ENCODE results near the gene NKTR. TPM values are rescaled to one million over a fixed set of nuclear protein-coding genes. Genes with fewer than 3 reads are reported as not detected.

Gene NKTR
- polyA plus RNA-seq, 4 donors: 52.4 to 201 (median 108) TPM

DNA sequence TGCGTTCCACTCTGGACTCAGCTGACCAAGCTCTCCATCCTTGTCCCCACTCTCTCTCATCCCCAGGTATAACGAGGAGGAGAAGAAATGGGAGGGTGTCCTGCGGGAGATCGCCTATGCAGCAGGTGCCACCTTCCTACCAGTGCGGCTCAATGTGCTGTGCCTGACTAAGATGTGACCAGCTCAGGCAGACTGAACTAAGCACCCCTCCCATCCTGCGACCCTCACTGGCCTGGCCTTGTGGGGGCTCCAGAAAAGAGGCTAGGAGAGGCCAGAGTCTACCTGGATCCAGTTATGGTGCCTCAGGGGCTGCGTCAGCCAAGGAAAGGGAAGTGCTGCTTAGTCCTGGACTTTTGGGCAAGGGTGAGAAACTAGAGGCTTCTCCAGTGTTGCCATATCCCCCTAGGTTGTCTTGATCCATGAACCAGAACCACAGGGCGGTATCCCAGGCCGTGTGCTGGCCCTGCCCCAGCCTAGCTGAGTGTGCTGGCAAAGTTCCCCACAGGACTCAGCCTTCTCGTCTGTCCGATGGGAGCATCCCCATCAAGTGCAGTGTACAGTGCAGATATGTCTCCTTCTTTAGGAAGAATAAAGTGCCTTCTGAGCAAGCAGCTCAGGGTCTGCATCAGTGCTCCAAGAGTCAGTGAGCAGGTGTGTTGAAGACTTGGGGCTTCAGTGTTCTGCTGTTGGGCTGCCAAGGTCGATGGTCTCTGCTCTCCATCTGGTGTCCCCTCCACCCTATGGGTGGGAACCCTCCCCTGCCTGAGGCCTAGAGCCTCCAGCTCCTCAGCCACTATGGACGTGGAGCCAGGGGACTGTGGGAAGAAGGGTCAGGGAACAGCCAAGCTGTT, 91.6 kb downstream of the NKTR start:
- DNase-seq (ENCODE audit: low read depth in 4 of 4, low spot score in 2 of 4): no peak

DNA sequence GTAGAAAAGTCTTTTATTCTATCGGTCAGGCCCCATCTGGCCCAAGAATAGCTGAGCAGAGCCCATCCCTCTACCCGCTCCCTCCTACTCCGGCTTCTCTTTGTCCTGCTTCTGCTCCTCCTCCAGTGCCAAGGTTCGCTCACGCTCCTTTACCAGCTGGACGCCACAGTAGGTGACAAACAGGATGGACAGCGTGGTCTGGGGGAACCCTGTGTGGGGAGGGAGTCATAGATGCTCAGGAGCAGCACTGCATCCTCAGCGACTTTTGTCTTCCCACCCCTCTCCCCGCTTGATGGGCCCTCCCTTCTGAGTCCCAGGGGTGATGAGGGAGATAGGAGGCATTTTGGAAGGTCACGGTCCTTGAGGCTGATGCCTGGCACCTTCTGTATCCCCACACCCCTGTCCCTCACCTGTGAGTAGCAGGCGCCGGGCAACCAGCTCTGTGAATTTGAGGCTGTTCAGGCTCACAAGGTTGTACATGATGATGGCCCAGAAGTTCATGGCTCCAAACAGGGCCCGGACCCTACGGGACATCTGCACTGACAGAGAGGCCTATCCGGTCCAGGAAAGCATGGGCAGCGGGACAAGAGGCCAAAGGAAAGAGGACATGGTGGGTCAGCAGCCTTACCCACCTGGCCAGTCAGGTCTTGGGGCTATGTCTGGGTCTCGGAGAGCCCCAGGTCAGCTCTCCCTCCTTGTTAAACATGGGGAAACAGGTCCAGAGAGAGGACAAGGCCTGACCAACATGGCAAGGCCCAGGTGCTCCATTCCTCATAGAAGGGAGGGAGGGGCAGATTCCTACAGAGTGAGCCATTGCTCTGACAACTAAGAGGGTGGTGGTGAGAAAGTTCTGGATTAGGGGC, 92.4 kb downstream of the NKTR start:
- DNase-seq (ENCODE audit: low read depth in 4 of 4, low spot score in 2 of 4): no peak

DNA sequence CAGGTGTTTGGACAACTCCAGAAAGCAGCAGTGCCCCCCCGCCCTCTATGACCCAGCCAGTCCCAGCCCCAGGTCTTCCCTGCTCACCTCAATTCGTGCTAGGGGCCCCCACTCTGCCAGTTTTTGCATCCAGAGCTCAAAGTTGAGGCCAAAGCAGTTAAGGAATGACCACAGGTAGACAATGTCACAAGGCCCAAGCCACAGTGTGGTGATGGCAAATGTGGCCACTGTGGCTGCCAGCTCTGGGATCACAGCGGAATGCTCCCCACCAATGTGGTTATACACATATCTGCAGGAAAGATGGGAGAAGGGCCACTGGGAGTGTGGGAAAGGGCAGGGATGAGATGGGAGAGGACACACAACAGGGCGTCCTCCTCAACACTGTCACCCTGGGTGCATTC, 93.0 kb downstream of the NKTR start:
- no peak for DNase-seq (ENCODE audit: low read depth in 4 of 4, low spot score in 2 of 4)

GRCh38 chr3:42694366-42694765, 93.9 kb downstream of the NKTR start:
- no peak for DNase-seq (ENCODE audit: low read depth in 4 of 4, low spot score in 2 of 4)

DNA sequence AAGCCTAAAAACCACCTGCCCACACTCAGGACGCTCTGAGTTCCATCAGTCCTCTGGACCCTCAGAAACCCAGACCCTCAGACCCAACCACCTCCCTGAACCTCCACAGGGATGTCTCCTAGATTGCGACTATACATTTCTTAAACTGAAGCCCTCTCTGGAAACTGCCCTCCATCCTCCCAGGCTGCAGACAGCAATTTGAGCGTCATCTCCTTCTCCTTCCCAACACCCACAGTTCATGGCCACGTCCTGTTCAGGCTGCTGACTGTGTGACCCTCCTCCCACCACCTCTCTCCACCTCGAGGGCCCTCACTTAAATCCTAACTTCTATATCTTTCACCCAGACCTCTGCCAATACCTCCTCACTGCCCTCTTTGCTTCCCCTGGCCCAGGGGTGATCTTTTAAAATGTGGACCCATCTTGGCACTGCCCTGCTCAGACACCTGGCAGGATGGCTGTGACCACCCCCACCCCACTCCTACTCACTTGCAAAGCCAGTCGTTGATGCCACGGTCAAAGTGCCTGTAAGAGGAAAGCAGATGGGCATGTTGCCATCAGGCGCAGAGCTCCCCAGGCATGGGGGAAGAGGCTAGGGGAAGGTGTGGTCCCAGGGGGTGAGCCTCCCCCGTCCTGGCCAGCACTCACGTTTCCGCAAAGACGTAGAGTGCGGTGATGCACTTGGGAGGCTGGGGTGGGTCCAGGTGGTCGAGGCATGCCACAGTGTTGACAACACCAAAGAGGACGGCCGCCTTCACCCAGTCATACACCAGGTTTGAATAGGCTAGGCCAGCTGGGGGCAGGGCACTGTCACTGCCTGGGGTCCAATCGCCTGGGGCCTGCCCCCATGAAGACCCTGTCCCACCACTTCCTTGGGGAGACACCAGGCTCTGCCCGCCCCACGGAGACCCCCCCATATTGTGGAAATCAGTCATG, 96.1 kb downstream of the NKTR start:
- no peak for DNase-seq (ENCODE audit: low read depth in 4 of 4, low spot score in 2 of 4)

GRCh38 chr3:42697289-42698051, 97.0 kb downstream of the NKTR start:
- DNase-seq (ENCODE audit: low read depth in 4 of 4, low spot score in 2 of 4): no peak

Other genes starting within 250 kb of the NKTR start
- not detected for gene LYZL4, start 190.1 kb upstream of the NKTR start, polyA plus RNA-seq (ENCODE audit: insufficient read length in 4 of 4)
- gene VIPR1, start 98.0 kb upstream of the NKTR start, polyA plus RNA-seq (ENCODE audit: insufficient read length in 4 of 4): 1 to 10 TPM; 1.1 to 2.7 (median 1.6) TPM
- gene SEC22C, start 18.7 kb upstream of the NKTR start, polyA plus RNA-seq (ENCODE audit: insufficient read length in 4 of 4): 10 to 100 TPM; 40.7 to 46.7 (median 43.0) TPM
- gene SS18L2, start 9.8 kb upstream of the NKTR start, polyA plus RNA-seq (ENCODE audit: insufficient read length in 4 of 4): 10 to 100 TPM; 22.8 to 26.3 (median 25.4) TPM
- gene ZBTB47, start 53.0 kb downstream of the NKTR start, polyA plus RNA-seq (ENCODE audit: insufficient read length in 4 of 4): 10 to 100 TPM; 14.1 to 19.3 (median 17.9) TPM
- not detected for gene KLHL40, start 84.9 kb downstream of the NKTR start, polyA plus RNA-seq (ENCODE audit: insufficient read length in 4 of 4)
- gene HHATL, start 102.1 kb downstream of the NKTR start, polyA plus RNA-seq (ENCODE audit: insufficient read length in 4 of 4): under 1 TPM; 0.43 to 0.74 (median 0.50) TPM
- gene CCDC13, start 172.6 kb downstream of the NKTR start, polyA plus RNA-seq (ENCODE audit: insufficient read length in 4 of 4): 1 to 10 TPM; 2.6 to 4.1 (median 3.3) TPM
- gene HIGD1A, start 203.8 kb downstream of the NKTR start, polyA plus RNA-seq (ENCODE audit: insufficient read length in 4 of 4): 100 to 1,000 TPM; 135 to 193 (median 161) TPM
- gene ACKR2, start 208.8 kb downstream of the NKTR start, polyA plus RNA-seq (ENCODE audit: insufficient read length in 4 of 4): 1 to 10 TPM; 1.8 to 3.2 (median 3.1) TPM

Measured in left renal cortex interstitium (tissue), 4 donors.